K562 (cell line): ENCODE measurements around the gene TLE6. TPM values are rescaled to one million over a fixed set of nuclear protein-coding genes. Genes with fewer than 3 reads are reported as not detected.
A peak's percentile ranks its signal among the peaks of the same experiment; 100 is the strongest.

Source experiments
- ATAC-seq: fragments of 200-7000 bp; cut with Tn5 transposase; 3 replicates; pipeline ENCODE4 v1.9.1; 2020; ENCODE audit warnings: moderate library complexity
- BruUV-seq: library from RNA; stranded (reverse); fragments of 400-500 nt; replicated peaks from 2 replicates; lab custom pipeline; 2021; lab: Mats Ljungman, UMichigan
- CTCF ChIA-PET: fragments of 300-600 bp; formaldehyde crosslinking; extraction: SDS; loops from one replicate; lab custom pipeline; 2021; ENCODE audit warnings: low intra/inter-chr PET ratio; lab: Yijun Ruan, JAX
- POLR2A ChIA-PET: fragments of 300-600, 350-650 bp; sonication (Branson Sonifier 250); formaldehyde crosslinking; extraction: SDS; loops from one replicate; lab custom pipeline; 2021; ENCODE audit warnings: antibody characterized with exemption, inconsistent platforms; lab: Yijun Ruan, JAX
- DNase-seq, 4 experiments: peaks; one replicate each; pipeline versions ENCODE4 v3.0.0 to v3.0.0-alpha.2; 2011 to 2018; ENCODE audit warnings: low spot score in 3 of 4, mixed read lengths in 3 of 4; ENCODE audit errors: extremely low read depth in 1 of 4
- FAIRE-seq: peaks from 2 replicates; lab custom pipeline; 2011; peaks lifted over from hg19 to GRCh38; lab: Jason Lieb, UNC
- H2AFZ ChIP-seq: 2 replicates; pipeline ENCODE4 v1.6.0; 2011; ENCODE audit warnings: low read depth, low read length, control low read depth, inconsistent platforms
- H3K27ac ChIP-seq: fragments of 200-600 bp; 3 replicates; pipeline ENCODE4 v1.8.0; 2011; ENCODE audit warnings: low read depth, mild to moderate bottlenecking, control low read depth, inconsistent platforms, low read length, moderate library complexity, mixed read lengths; ENCODE audit errors: extremely low read depth
- H3K27me3 ChIP-seq, 2 experiments: fragments of 300-600 bp in 1 of 2; 2 replicates in 1 of 2; 3 replicates in 1 of 2; pipeline versions ENCODE4 v1.6.0 to v1.8.0; 2011; ENCODE audit warnings: inconsistent platforms in 2 of 2, low read length in 2 of 2, mild to moderate bottlenecking in 1 of 2, mixed read lengths in 1 of 2, moderate library complexity in 1 of 2; ENCODE audit not compliant: control insufficient read depth in 2 of 2, insufficient read depth in 2 of 2
- H3K36me3 ChIP-seq: fragments of 300-600 bp; 3 replicates; pipeline ENCODE4 v1.8.0; 2011; ENCODE audit warnings: mild to moderate bottlenecking, low read length, inconsistent platforms; ENCODE audit not compliant: control insufficient read depth, insufficient read depth
- H3K4me1 ChIP-seq, 2 experiments: fragments of 200-600 bp in 1 of 2; replicated peaks in 1 of 2; 2 replicates in 1 of 2; 3 replicates in 1 of 2; pipeline versions ENCODE4 v1.5.1 to v1.8.0; 2011; ENCODE audit warnings: inconsistent platforms in 2 of 2, low read length in 2 of 2, mild to moderate bottlenecking in 1 of 2, mixed read lengths in 1 of 2, moderate library complexity in 1 of 2; ENCODE audit not compliant: control insufficient read depth in 2 of 2, insufficient read depth in 2 of 2
- H3K4me2 ChIP-seq: 2 replicates; pipeline ENCODE4 v1.6.1; 2011; ENCODE audit warnings: low read length, control low read depth, inconsistent platforms, mixed read lengths; ENCODE audit not compliant: insufficient read depth
- H3K4me3 ChIP-seq: fragments of 200-600 bp; sonication (generic), shearing (Covaris generic); 2 replicates; pipeline ENCODE4 v1.5.1; 2016; ENCODE audit warnings: control low read depth, inconsistent platforms
- H3K79me2 ChIP-seq: fragments of 200-600 bp; 3 replicates; pipeline ENCODE4 v1.8.0; 2011; ENCODE audit warnings: low read length, inconsistent platforms; ENCODE audit not compliant: control insufficient read depth, insufficient read depth
- H3K9ac ChIP-seq, 2 experiments: 2 replicates each; pipeline versions ENCODE4 v1.6.0 to v1.6.1; 2011; ENCODE audit warnings: low read depth in 2 of 2, low read length in 2 of 2, control low read depth in 1 of 2, inconsistent platforms in 1 of 2, mild to moderate bottlenecking in 1 of 2, mixed read lengths in 1 of 2; ENCODE audit not compliant: insufficient read depth in 1 of 2
- H3K9me1 ChIP-seq: one replicate; pipeline ENCODE4 v1.6.0; 2011; ENCODE audit warnings: inconsistent platforms, mild to moderate bottlenecking, low read length, moderate library complexity; ENCODE audit not compliant: control insufficient read depth, insufficient read depth
- H3K9me3 ChIP-seq: replicated peaks from 2 replicates; pipeline ENCODE4 v1.5.1; 2011; ENCODE audit warnings: low read depth, low read length, inconsistent platforms; ENCODE audit not compliant: control insufficient read depth, insufficient read depth
- H4K20me1 ChIP-seq: replicated peaks from 2 replicates; pipeline ENCODE4 v1.6.1; 2011; ENCODE audit warnings: low read length, inconsistent platforms, mixed read lengths; ENCODE audit not compliant: control insufficient read depth, insufficient read depth
- CBX1 ChIP-seq: sonication (generic); IDR thresholded peaks from 2 replicates; pipeline ENCODE4 v1.6.1; 2016; ENCODE audit warnings: antibody characterized with exemption, low read depth, mild to moderate bottlenecking
- CEBPZ ChIP-seq: fragments of 150-350 bp; IDR thresholded peaks from 2 replicates; pipeline ENCODE4 v1.6.1; 2014; ENCODE audit warnings: low read depth, mild to moderate bottlenecking, low read length, borderline replicate concordance
- ILK ChIP-seq: fragments of 450-650 bp; IDR thresholded peaks from 2 replicates; pipeline ENCODE4 v1.6.1; 2016; ENCODE audit warnings: missing genetic modification characterization, low read depth, mild to moderate bottlenecking, missing compliant biosample characterization, moderate library complexity, borderline replicate concordance
- MAFF ChIP-seq: IDR thresholded peaks from 2 replicates; pipeline ENCODE4 v1.6.1; 2012; ENCODE audit warnings: low read length, improper control_type of control experiment
- NCOA4 ChIP-seq: fragments of 450-650 bp; IDR thresholded peaks from 2 replicates; pipeline ENCODE4 v1.6.1; 2018; ENCODE audit warnings: mild to moderate bottlenecking; ENCODE audit not compliant: partially characterized antibody
- NRF1 ChIP-seq, 2 experiments: fragments of 450-650 bp; IDR thresholded peaks in 1 of 2; conservative IDR thresholded peaks in 1 of 2; 2 replicates each; pipeline ENCODE4 v1.6.1; 2014; ENCODE audit warnings: mild to moderate bottlenecking in 2 of 2
- POLR2A ChIP-seq: fragments of 450-650 bp; conservative IDR thresholded peaks from 2 replicates; pipeline ENCODE4 v1.6.1; 2016
- PURB ChIP-seq: sonication (generic); formaldehyde crosslinking; IDR thresholded peaks from 2 replicates; pipeline ENCODE4 v1.9.0; 2021; ENCODE audit warnings: low read depth, mild to moderate bottlenecking, missing genetic modification reagents
- TAF9B ChIP-seq: fragments of 450-650 bp; IDR thresholded peaks from 2 replicates; pipeline ENCODE4 v1.6.1; 2018; ENCODE audit warnings: mild to moderate bottlenecking; ENCODE audit not compliant: partially characterized antibody
- TAL1 ChIP-seq: fragments of 450-650 bp; IDR thresholded peaks from 2 replicates; pipeline ENCODE4 v1.6.1; 2016; ENCODE audit warnings: mild to moderate bottlenecking
- TBL1XR1 ChIP-seq, 2 experiments: IDR thresholded peaks; 2 replicates each; pipeline ENCODE4 v1.6.1; 2012; ENCODE audit warnings: improper control_type of control experiment in 2 of 2, low read length in 2 of 2, mild to moderate bottlenecking in 1 of 2
- ZFP30 ChIP-seq: fragments of 250-450 bp; sonication (Bioruptor Pico); IDR thresholded peaks from 2 replicates; pipeline ENCODE4 v1.8.0; 2022; ENCODE audit warnings: moderate library complexity, mild to moderate bottlenecking, inconsistent platforms, borderline replicate concordance
- ZNF445 ChIP-seq: fragments of 250-450 bp; sonication (Bioruptor Pico); IDR thresholded peaks from 2 replicates; pipeline ENCODE4 v1.4.0; 2020; ENCODE audit warnings: low read depth, mild to moderate bottlenecking, moderate library complexity
- ZNF740 ChIP-seq, 3 experiments: fragments of 200-800 bp in 1 of 3; sonication (Bioruptor generic) in 1 of 3; sonication (generic) in 1 of 3; formaldehyde crosslinking in 1 of 3; IDR thresholded peaks; 2 replicates each; pipeline versions ENCODE4 v1.6.1 to v1.8.0; 2016 to 2022; ENCODE audit warnings: mild to moderate bottlenecking in 2 of 3, missing compliant biosample characterization in 2 of 3, missing genetic modification characterization in 2 of 3, missing genetic modification reagents in 1 of 3
- WGBS: fragments of 100-300 bp; shearing (Covaris generic); methylation state at CpG from one replicate; pipeline ENCODE4 v1.1.6; 2016; ENCODE audit warnings: low coverage, mixed read lengths; ENCODE audit not compliant: insufficient coverage; ENCODE audit errors: missing lambda C conversion rate; 5-methylcytosine and 5-hydroxymethylcytosine counted together
- in situ Hi-C: fragments of 300-500 bp; cut with MboI; formaldehyde crosslinking; loops from 4 replicates; pipeline ENCODE4 v1.15.0; 2018; ENCODE audit warnings: inconsistent platforms, mixed read lengths
- intact Hi-C: fragments of 100-400 bp; cut with micrococcal nuclease; formaldehyde crosslinking; loops from 2 replicates; pipeline ENCODE4 v1.14.2; 2022
- polyA plus RNA-seq, 8 experiments: library from polyadenylated mRNA; depleted of rRNA in 4 of 8; stranded (reverse) in 5 of 8; unstranded in 3 of 8; fragments of >200 nt; fragmentation: Nextera tagmentation in 2 of 8; fragmentation: Illumina TruSeq in 1 of 8; extraction: Ambion mirVana in 2 of 8; extraction: Trizol in 1 of 8; gene quantifications; 2 replicates each; pipeline versions ENCODE4 v1.2.1 to v1.2.3, GENCODE V29; 2011 to 2014; ENCODE audit warnings: inconsistent platforms in 1 of 8, missing spikeins in 1 of 8
- total RNA-seq, 7 experiments: library from RNA; depleted of rRNA in 6 of 7; stranded (reverse); fragments of >200 nt in 6 of 7; fragmentation: Illumina TruSeq in 2 of 7; extraction: Trizol in 2 of 7; gene quantifications; 2 replicates each; pipeline versions ENCODE4 v1.2.1 to v1.2.3, GENCODE V29; 2011 to 2021; ENCODE audit warnings: low replicate concordance in 1 of 7
- TF ChIP-seq, protein P1 (sequence below): fragments of 450-650 bp; formaldehyde crosslinking; IDR thresholded peaks from 2 replicates; pipeline ENCODE4 v1.4.0; 2020; ENCODE audit warnings: mild to moderate bottlenecking, moderate library complexity

The TLE6 gene
- total and polyA plus RNA-seq, 9 of the 15 experiments (the other 6 are each of a cell fraction or from before 2014, with no cell fraction given) = 1.1 to 6.1 (median 2.5) TPM

- no peak overlapping the region for H3K27ac ChIP-seq
- no peaks in the 10 kb centered on the region for H3K9me1 ChIP-seq
- 80% methylated on average over 12 of the region's 28 CpGs for WGBS
- H3K9ac ChIP-seq = peak overlapping the region in 1 of 2 experiments; percentile 28; a peak in 1 of 4 replicates
- TF ChIP-seq TAL1 (no peak), ZNF740 (CRISPR knock-in tag; IDR thresholded peaks at IDR 0.05) (no peak), ZNF740 (tag; IDR thresholded peaks at IDR 0.05) (no peak), CEBPZ (no peak), NRF1 (conservative IDR thresholded peaks at IDR 0.05 in 1 of 2, IDR thresholded peaks at IDR 0.05 in 1 of 2) (no peak), ZNF445 (no peak), POLR2A (no peak), ILK (tag) (no peak), ZFP30 (CRISPR knock-in tag) (no peak), TBL1XR1 (IDR thresholded peaks at IDR 0.05; ENCODE audit: low read length in 2 of 2) (no peak), TAF9B (no peak), PURB (CRISPR knock-in tag) (no peak), CBX1 (no peak), NCOA4 (no peak), MAFF (no peak)
- TF ChIP-seq, protein P1, sequence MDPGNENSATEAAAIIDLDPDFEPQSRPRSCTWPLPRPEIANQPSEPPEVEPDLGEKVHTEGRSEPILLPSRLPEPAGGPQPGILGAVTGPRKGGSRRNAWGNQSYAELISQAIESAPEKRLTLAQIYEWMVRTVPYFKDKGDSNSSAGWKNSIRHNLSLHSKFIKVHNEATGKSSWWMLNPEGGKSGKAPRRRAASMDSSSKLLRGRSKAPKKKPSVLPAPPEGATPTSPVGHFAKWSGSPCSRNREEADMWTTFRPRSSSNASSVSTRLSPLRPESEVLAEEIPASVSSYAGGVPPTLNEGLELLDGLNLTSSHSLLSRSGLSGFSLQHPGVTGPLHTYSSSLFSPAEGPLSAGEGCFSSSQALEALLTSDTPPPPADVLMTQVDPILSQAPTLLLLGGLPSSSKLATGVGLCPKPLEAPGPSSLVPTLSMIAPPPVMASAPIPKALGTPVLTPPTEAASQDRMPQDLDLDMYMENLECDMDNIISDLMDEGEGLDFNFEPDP (CRISPR knock-in tag) = no peak
- H3K27me3 ChIP-seq = no peaks in the 10 kb centered on the region
- H3K79me2 ChIP-seq = no peaks in the 10 kb centered on the region
- no peak overlapping the region for H2AFZ ChIP-seq
- H4K20me1 ChIP-seq = no peaks in the 10 kb centered on the region
- BruUV-seq = no TSS peak
- peaks cover 10 to 24% of the 10 kb centered on the region in 2 experiments; a peak in 4 of 5 replicates for H3K4me1 ChIP-seq
- no peaks in the 10 kb centered on the region for H3K36me3 ChIP-seq
- no peak overlapping the region for H3K4me3 ChIP-seq
- intact Hi-C loops = no loop called here
- ChIA-PET POLR2A (interaction anchor here (0.6 to 1.2 kb wide), 3 partner anchors 16 to 25 kb away, joined by 3 to 4 read pairs (median 4); no protein-coding TSS in a partner anchor), CTCF (no interaction called here)
- no peak for FAIRE-seq
- no peaks in the 10 kb centered on the region for H3K9me3 ChIP-seq
- in situ Hi-C loops = no loop called here
- no peak for ATAC-seq
- no peak overlapping the region for H3K4me2 ChIP-seq
- no peak for DNase-seq
Measured at GRCh38 chr19:3019211-3019854, 42.0 kb downstream of the TLE6 start.
